GM23338 (cell line): ENCODE measurements around the gene C1orf74. TPM values are rescaled to one million over a fixed set of nuclear protein-coding genes. Genes with fewer than 3 reads are reported as not detected.

Source experiments
- ATAC-seq: fragments of 200-7000 bp; cut with Tn5 transposase; 3 replicates; pipeline ENCODE4 v1.9.1; 2020
- DNase-seq: peaks from one replicate; pipeline ENCODE4 v3.0.0-alpha.2; 2015; ENCODE audit warnings: low spot score
- H2AFZ ChIP-seq: fragments of 200-600 bp; sonication (generic); 2 replicates; pipeline ENCODE4 v1.8.0; 2016; ENCODE audit warnings: antibody characterized with exemption, mild to moderate bottlenecking, moderate library complexity
- H3F3A ChIP-seq: fragments of 200-600 bp; sonication (generic); replicated peaks from 2 replicates; pipeline ENCODE4 v1.8.0; 2017; ENCODE audit warnings: antibody characterized with exemption, mixed run types, low read depth
- H3K27ac ChIP-seq: fragments of 200-600 bp; sonication (generic); 2 replicates; pipeline ENCODE4 v1.6.1; 2016; ENCODE audit warnings: low read depth
- H3K27me3 ChIP-seq: fragments of 200-600 bp; sonication (generic); 2 replicates; pipeline ENCODE4 v1.8.0; 2016; ENCODE audit warnings: mild to moderate bottlenecking, mixed run types, moderate library complexity; ENCODE audit not compliant: insufficient read depth
- H3K36me3 ChIP-seq: fragments of 200-600 bp; sonication (generic); 2 replicates; pipeline ENCODE4 v1.8.0; 2016; ENCODE audit warnings: mild to moderate bottlenecking; ENCODE audit not compliant: insufficient read depth
- H3K4me1 ChIP-seq: fragments of 200-600 bp; sonication (generic); 2 replicates; pipeline ENCODE4 v1.8.0; 2016; ENCODE audit warnings: mild to moderate bottlenecking, moderate library complexity; ENCODE audit not compliant: insufficient read depth
- H3K4me2 ChIP-seq: fragments of 200-600 bp; sonication (generic); 2 replicates; pipeline ENCODE4 v1.7.1; 2017; ENCODE audit warnings: mixed run types
- H3K4me3 ChIP-seq: fragments of 200-600 bp; sonication (generic); 2 replicates; pipeline ENCODE4 v1.6.1; 2016; ENCODE audit warnings: mixed run types
- H3K79me2 ChIP-seq: fragments of 200-600 bp; sonication (generic); replicated peaks from 2 replicates; pipeline ENCODE4 v1.8.0; 2017; ENCODE audit warnings: mild to moderate bottlenecking; ENCODE audit not compliant: insufficient read depth
- H3K9me2 ChIP-seq: fragments of 200-600 bp; sonication (generic); 2 replicates; pipeline ENCODE4 v1.8.0; 2017; ENCODE audit not compliant: insufficient read depth
- H4K20me1 ChIP-seq: fragments of 200-600 bp; sonication (generic); replicated peaks from 2 replicates; pipeline ENCODE4 v1.8.0; 2017; ENCODE audit warnings: mild to moderate bottlenecking; ENCODE audit not compliant: insufficient read depth
- H3K27ac Mint-ChIP-seq: 2 replicates; pipeline ENCODE4 v1.8.0; 2020; ENCODE audit warnings: inconsistent platforms, mild to moderate bottlenecking, moderate library complexity, mixed read lengths
- H3K27me3 Mint-ChIP-seq: 3 replicates; pipeline ENCODE4 v1.8.0; 2022; ENCODE audit warnings: low read depth, mild to moderate bottlenecking, moderate library complexity, mixed read lengths, inconsistent platforms; ENCODE audit not compliant: insufficient read depth, poor library complexity
- H3K36me3 Mint-ChIP-seq: 3 replicates; pipeline ENCODE4 v1.8.0; 2021; ENCODE audit warnings: low read depth, mild to moderate bottlenecking, inconsistent platforms, moderate library complexity, mixed read lengths
- H3K4me1 Mint-ChIP-seq: 3 replicates; pipeline ENCODE4 v1.8.0; 2020; ENCODE audit warnings: mild to moderate bottlenecking, inconsistent platforms, mixed read lengths
- H3K4me3 Mint-ChIP-seq: 3 replicates; pipeline ENCODE4 v1.8.0; 2021; ENCODE audit warnings: moderate library complexity, mild to moderate bottlenecking, inconsistent platforms, mixed read lengths
- H3K9me3 Mint-ChIP-seq: 3 replicates; pipeline ENCODE4 v1.8.0; 2020; ENCODE audit warnings: moderate library complexity, mild to moderate bottlenecking, inconsistent platforms, mixed read lengths
- CREB1 ChIP-seq: fragments of 250-450 bp; sonication (Bioruptor Pico); IDR thresholded peaks from 2 replicates; pipeline ENCODE4 v1.5.0; 2020; ENCODE audit warnings: low read depth, mild to moderate bottlenecking, moderate library complexity
- EZH2phosphoT487 ChIP-seq: fragments of 200-600 bp; sonication (generic); IDR thresholded peaks from one replicate; pipeline ENCODE4 v1.8.1; 2018; ENCODE audit warnings: antibody characterized with exemption; ENCODE audit not compliant: unreplicated experiment
- JUNB ChIP-seq: IDR thresholded peaks from one replicate; pipeline ENCODE4 v1.6.1; 2016; ENCODE audit warnings: antibody characterized with exemption; ENCODE audit not compliant: unreplicated experiment
- NANOG ChIP-seq: IDR thresholded peaks from 2 replicates; pipeline ENCODE4 v1.6.1; 2016; ENCODE audit warnings: antibody characterized with exemption, borderline replicate concordance
- POLR2AphosphoS5 ChIP-seq: IDR thresholded peaks from 2 replicates; pipeline ENCODE4 v1.6.1; 2016; ENCODE audit warnings: antibody characterized with exemption, low read depth
- STAT1 ChIP-seq: IDR thresholded peaks from one replicate; pipeline ENCODE4 v1.6.1; 2016; ENCODE audit warnings: antibody characterized with exemption; ENCODE audit not compliant: unreplicated experiment
- ZNF114 ChIP-seq: fragments of 250-450 bp; sonication (Bioruptor Pico); IDR thresholded peaks from 2 replicates; pipeline ENCODE4 v1.5.0; 2020; ENCODE audit warnings: mild to moderate bottlenecking, moderate library complexity
- ZNF331 ChIP-seq: fragments of 250-450 bp; sonication (Bioruptor Pico); IDR thresholded peaks from 2 replicates; pipeline ENCODE4 v1.5.0; 2020; ENCODE audit warnings: low read depth, mild to moderate bottlenecking, moderate library complexity
- polyA plus RNA-seq: library from polyadenylated mRNA; unstranded; fragments of >200 nt; fragmentation: Nextera tagmentation; extraction: Ambion mirVana; gene quantifications from 2 replicates; pipeline ENCODE4 v1.2.1, GENCODE V29; 2016
- total RNA-seq: library from RNA; depleted of rRNA; stranded (reverse); fragments of >200 nt; shearing (Covaris generic); gene quantifications from 2 replicates; pipeline ENCODE4 v1.2.3, GENCODE V29; 2014
- TF ChIP-seq, protein P1 (sequence below): IDR thresholded peaks from one replicate; pipeline ENCODE4 v1.6.1; 2018; ENCODE audit warnings: antibody characterized with exemption; ENCODE audit not compliant: unreplicated experiment
- TF ChIP-seq, protein P2 (sequence below): fragments of 250-450 bp; sonication (Bioruptor Pico); IDR thresholded peaks from 2 replicates; pipeline ENCODE4 v1.5.0; 2020; ENCODE audit warnings: mild to moderate bottlenecking, moderate library complexity
- TF ChIP-seq, protein P3 (sequence below): IDR thresholded peaks from 2 replicates; pipeline ENCODE4 v1.6.1; 2016; ENCODE audit warnings: antibody characterized with exemption
- TF ChIP-seq, protein P4 (sequence below), 2 experiments: fragments of 200-600 bp in 1 of 2; sonication (generic) in 1 of 2; conservative IDR thresholded peaks; 2 replicates each; pipeline versions ENCODE4 v1.5.1 to v1.6.1; 2016 to 2017; ENCODE audit warnings: antibody characterized with exemption in 2 of 2, low read depth in 2 of 2, mild to moderate bottlenecking in 2 of 2, moderate library complexity in 1 of 2

The C1orf74 gene
- total and polyA plus RNA-seq, 2 experiments from 2014 or later: 2.8 to 3.9 TPM

DNA sequence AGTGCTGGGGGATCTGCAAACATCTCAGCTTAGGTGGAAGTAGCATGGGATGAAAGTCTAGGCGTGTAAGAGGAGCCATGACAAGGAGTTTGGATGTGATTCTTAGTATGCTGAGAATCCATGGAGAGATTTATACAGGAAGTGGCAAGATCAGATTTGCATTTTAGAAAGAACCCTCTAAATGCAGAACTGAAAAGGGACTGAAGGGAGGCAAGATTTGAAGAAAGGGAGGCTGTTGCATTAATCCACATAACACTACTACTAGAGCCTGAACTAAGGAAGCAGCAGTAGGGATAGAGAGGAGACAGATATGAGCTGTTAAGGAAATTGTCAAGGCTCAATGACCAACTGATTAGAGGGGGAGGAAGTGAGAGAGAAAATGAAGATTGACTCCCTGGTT, 9.8 kb downstream of the C1orf74 start:
- no peaks in the 10 kb centered on the region; the same call in 1 of the 3 replicates for H3K4me1 Mint-ChIP-seq
- Histone ChIP-seq H2AFZ (no peak overlapping the region), H3K9me2 (peaks cover 3% of the 10 kb centered on the region; the same call in 1 of the 2 replicates), H3K36me3 (no peaks in the 10 kb centered on the region), H3K27me3 (no peaks in the 10 kb centered on the region), H3K4me3 (no peak overlapping the region), H3F3A (no peaks in the 10 kb centered on the region), H3K79me2 (no peaks in the 10 kb centered on the region), H3K4me1 (0 out of 2 replicates have a peak, but pooled peaks cover 2% of the 10 kb centered on the region), H3K4me2 (no peak overlapping the region), H4K20me1 (no peaks in the 10 kb centered on the region; the same call in 1 of the 2 replicates), H3K27ac (no peak overlapping the region)
- no peaks in the 10 kb centered on the region for H3K36me3 Mint-ChIP-seq
- H3K27ac Mint-ChIP-seq: no peak overlapping the region
- DNase-seq (no peak), ATAC-seq (no peak)
- TF ChIP-seq POLR2AphosphoS5 (no peak), CREB1 (CRISPR knock-in tag) (no peak), NANOG (no peak), EZH2phosphoT487 (no peak), ZNF331 (CRISPR knock-in tag) (no peak), ZNF114 (CRISPR knock-in tag) (no peak), STAT1 (no peak), JUNB (no peak)
- TF ChIP-seq, protein P1, sequence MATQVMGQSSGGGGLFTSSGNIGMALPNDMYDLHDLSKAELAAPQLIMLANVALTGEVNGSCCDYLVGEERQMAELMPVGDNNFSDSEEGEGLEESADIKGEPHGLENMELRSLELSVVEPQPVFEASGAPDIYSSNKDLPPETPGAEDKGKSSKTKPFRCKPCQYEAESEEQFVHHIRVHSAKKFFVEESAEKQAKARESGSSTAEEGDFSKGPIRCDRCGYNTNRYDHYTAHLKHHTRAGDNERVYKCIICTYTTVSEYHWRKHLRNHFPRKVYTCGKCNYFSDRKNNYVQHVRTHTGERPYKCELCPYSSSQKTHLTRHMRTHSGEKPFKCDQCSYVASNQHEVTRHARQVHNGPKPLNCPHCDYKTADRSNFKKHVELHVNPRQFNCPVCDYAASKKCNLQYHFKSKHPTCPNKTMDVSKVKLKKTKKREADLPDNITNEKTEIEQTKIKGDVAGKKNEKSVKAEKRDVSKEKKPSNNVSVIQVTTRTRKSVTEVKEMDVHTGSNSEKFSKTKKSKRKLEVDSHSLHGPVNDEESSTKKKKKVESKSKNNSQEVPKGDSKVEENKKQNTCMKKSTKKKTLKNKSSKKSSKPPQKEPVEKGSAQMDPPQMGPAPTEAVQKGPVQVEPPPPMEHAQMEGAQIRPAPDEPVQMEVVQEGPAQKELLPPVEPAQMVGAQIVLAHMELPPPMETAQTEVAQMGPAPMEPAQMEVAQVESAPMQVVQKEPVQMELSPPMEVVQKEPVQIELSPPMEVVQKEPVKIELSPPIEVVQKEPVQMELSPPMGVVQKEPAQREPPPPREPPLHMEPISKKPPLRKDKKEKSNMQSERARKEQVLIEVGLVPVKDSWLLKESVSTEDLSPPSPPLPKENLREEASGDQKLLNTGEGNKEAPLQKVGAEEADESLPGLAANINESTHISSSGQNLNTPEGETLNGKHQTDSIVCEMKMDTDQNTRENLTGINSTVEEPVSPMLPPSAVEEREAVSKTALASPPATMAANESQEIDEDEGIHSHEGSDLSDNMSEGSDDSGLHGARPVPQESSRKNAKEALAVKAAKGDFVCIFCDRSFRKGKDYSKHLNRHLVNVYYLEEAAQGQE: no peak
- TF ChIP-seq, protein P2, sequence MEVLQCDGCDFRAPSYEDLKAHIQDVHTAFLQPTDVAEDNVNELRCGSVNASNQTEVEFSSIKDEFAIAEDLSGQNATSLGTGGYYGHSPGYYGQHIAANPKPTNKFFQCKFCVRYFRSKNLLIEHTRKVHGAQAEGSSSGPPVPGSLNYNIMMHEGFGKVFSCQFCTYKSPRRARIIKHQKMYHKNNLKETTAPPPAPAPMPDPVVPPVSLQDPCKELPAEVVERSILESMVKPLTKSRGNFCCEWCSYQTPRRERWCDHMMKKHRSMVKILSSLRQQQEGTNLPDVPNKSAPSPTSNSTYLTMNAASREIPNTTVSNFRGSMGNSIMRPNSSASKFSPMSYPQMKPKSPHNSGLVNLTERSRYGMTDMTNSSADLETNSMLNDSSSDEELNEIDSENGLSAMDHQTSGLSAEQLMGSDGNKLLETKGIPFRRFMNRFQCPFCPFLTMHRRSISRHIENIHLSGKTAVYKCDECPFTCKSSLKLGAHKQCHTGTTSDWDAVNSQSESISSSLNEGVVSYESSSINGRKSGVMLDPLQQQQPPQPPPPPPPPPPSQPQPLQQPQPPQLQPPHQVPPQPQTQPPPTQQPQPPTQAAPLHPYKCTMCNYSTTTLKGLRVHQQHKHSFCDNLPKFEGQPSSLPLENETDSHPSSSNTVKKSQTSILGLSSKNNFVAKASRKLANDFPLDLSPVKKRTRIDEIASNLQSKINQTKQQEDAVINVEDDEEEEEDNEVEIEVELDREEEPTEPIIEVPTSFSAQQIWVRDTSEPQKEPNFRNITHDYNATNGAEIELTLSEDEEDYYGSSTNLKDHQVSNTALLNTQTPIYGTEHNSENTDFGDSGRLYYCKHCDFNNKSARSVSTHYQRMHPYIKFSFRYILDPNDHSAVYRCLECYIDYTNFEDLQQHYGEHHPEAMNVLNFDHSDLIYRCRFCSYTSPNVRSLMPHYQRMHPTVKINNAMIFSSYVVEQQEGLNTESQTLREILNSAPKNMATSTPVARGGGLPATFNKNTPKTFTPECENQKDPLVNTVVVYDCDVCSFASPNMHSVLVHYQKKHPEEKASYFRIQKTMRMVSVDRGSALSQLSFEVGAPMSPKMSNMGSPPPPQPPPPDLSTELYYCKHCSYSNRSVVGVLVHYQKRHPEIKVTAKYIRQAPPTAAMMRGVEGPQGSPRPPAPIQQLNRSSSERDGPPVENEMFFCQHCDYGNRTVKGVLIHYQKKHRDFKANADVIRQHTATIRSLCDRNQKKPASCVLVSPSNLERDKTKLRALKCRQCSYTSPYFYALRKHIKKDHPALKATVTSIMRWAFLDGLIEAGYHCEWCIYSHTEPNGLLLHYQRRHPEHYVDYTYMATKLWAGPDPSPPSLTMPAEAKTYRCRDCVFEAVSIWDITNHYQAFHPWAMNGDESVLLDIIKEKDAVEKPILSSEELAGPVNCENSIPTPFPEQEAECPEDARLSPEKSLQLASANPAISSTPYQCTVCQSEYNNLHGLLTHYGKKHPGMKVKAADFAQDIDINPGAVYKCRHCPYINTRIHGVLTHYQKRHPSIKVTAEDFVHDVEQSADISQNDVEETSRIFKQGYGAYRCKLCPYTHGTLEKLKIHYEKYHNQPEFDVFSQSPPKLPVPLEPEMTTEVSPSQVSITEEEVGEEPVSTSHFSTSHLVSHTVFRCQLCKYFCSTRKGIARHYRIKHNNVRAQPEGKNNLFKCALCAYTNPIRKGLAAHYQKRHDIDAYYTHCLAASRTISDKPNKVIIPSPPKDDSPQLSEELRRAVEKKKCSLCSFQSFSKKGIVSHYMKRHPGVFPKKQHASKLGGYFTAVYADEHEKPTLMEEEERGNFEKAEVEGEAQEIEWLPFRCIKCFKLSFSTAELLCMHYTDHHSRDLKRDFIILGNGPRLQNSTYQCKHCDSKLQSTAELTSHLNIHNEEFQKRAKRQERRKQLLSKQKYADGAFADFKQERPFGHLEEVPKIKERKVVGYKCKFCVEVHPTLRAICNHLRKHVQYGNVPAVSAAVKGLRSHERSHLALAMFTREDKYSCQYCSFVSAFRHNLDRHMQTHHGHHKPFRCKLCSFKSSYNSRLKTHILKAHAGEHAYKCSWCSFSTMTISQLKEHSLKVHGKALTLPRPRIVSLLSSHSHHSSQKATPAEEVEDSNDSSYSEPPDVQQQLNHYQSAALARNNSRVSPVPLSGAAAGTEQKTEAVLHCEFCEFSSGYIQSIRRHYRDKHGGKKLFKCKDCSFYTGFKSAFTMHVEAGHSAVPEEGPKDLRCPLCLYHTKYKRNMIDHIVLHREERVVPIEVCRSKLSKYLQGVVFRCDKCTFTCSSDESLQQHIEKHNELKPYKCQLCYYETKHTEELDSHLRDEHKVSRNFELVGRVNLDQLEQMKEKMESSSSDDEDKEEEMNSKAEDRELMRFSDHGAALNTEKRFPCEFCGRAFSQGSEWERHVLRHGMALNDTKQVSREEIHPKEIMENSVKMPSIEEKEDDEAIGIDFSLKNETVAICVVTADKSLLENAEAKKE (CRISPR knock-in tag): no peak
- TF ChIP-seq, protein P3, sequence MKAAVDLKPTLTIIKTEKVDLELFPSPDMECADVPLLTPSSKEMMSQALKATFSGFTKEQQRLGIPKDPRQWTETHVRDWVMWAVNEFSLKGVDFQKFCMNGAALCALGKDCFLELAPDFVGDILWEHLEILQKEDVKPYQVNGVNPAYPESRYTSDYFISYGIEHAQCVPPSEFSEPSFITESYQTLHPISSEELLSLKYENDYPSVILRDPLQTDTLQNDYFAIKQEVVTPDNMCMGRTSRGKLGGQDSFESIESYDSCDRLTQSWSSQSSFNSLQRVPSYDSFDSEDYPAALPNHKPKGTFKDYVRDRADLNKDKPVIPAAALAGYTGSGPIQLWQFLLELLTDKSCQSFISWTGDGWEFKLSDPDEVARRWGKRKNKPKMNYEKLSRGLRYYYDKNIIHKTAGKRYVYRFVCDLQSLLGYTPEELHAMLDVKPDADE: no peak
- TF ChIP-seq, protein P4, sequence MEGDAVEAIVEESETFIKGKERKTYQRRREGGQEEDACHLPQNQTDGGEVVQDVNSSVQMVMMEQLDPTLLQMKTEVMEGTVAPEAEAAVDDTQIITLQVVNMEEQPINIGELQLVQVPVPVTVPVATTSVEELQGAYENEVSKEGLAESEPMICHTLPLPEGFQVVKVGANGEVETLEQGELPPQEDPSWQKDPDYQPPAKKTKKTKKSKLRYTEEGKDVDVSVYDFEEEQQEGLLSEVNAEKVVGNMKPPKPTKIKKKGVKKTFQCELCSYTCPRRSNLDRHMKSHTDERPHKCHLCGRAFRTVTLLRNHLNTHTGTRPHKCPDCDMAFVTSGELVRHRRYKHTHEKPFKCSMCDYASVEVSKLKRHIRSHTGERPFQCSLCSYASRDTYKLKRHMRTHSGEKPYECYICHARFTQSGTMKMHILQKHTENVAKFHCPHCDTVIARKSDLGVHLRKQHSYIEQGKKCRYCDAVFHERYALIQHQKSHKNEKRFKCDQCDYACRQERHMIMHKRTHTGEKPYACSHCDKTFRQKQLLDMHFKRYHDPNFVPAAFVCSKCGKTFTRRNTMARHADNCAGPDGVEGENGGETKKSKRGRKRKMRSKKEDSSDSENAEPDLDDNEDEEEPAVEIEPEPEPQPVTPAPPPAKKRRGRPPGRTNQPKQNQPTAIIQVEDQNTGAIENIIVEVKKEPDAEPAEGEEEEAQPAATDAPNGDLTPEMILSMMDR (conservative IDR thresholded peaks at IDR 0.05; ENCODE audit: low read depth in 2 of 2): no peak
- no peak overlapping the region for H3K4me3 Mint-ChIP-seq
- no peaks in the 10 kb centered on the region for H3K9me3 Mint-ChIP-seq
- H3K27me3 Mint-ChIP-seq: peaks cover 1% of the 10 kb centered on the region
